ENCODE results near the gene MRPL10. TPM values are rescaled to one million over a fixed set of nuclear protein-coding genes. Genes with fewer than 3 reads are reported as not detected.

The MRPL10 gene
- total RNA-seq (79.1 and 87.1 TPM in 2 replicates), polyA plus RNA-seq (70.0 and 108 TPM in 2 replicates)

GRCh38 chr17:47831003-47831933, at the start of gene MRPL10, which contains the start of gene LRRC46:
MRPL10 (minus strand) TSS chr17:47831541; CDS start chr17:47831511, 30 bp downstream.
LRRC46 (plus strand) TSS chr17:47831670; CDS start chr17:47831990, 320 bp downstream.
- H3K4me3 ChIP-seq: peak within 1 kb of the TSS; percentile 79
- peak; percentile 34 for TF ChIP-seq CTCF (IDR thresholded peaks at IDR 0.05; ENCODE audit: low read depth, low read length)
- peak within 1 kb of the TSS; percentile 52 for H3K27ac ChIP-seq
- H3K4me1 ChIP-seq (ENCODE audit: low read depth): peaks cover 4% of the 10 kb centered on the region
- peak; percentile 96 to 97 for DNase-seq (ENCODE audit: low read depth in 1 of 2, low spot score in 1 of 2)
- no peaks in the 10 kb centered on the region for H3K9me3 ChIP-seq (ENCODE audit: low read depth)
- no peaks in the 10 kb centered on the region for H3K27me3 ChIP-seq
- H3K36me3 ChIP-seq: peaks cover 20% of the 10 kb centered on the region

GRCh38 chr17:47879776-47880454, 48.6 kb upstream of the MRPL10 start:
- Histone ChIP-seq H3K9me3 (ENCODE audit: low read depth) (no peaks in the 10 kb centered on the region), H3K36me3 (no peaks in the 10 kb centered on the region), H3K27me3 (no peaks in the 10 kb centered on the region), H3K27ac (no peak overlapping the region), H3K4me3 (no peak overlapping the region), H3K4me1 (ENCODE audit: low read depth) (peaks cover 30% of the 10 kb centered on the region)
- DNase-seq (ENCODE audit: low read depth in 1 of 2, low spot score in 1 of 2): no peak
- TF ChIP-seq CTCF (IDR thresholded peaks at IDR 0.05; ENCODE audit: low read depth, low read length): no peak

GRCh38 chr17:47879028-47879585, 47.8 kb upstream of the MRPL10 start:
- H3K4me3 ChIP-seq: no peak overlapping the region
- H3K4me1 ChIP-seq (ENCODE audit: low read depth): peaks cover 22% of the 10 kb centered on the region
- H3K27me3 ChIP-seq: no peaks in the 10 kb centered on the region
- no peak for DNase-seq (ENCODE audit: low read depth in 1 of 2, low spot score in 1 of 2)
- peak overlapping the region; percentile 26 for H3K27ac ChIP-seq
- H3K36me3 ChIP-seq: no peaks in the 10 kb centered on the region
- TF ChIP-seq CTCF (IDR thresholded peaks at IDR 0.05; ENCODE audit: low read depth, low read length): no peak
- H3K9me3 ChIP-seq (ENCODE audit: low read depth): no peaks in the 10 kb centered on the region

- Histone ChIP-seq H3K36me3 (no peaks in the 10 kb centered on the region), H3K27me3 (no peaks in the 10 kb centered on the region), H3K27ac (peak overlapping the region; percentile 26), H3K9me3 (ENCODE audit: low read depth) (no peaks in the 10 kb centered on the region), H3K4me1 (ENCODE audit: low read depth) (peaks cover 19% of the 10 kb centered on the region), H3K4me3 (no peak overlapping the region)
- no peak for DNase-seq (ENCODE audit: low read depth in 1 of 2, low spot score in 1 of 2)
- no peak for TF ChIP-seq CTCF (IDR thresholded peaks at IDR 0.05; ENCODE audit: low read depth, low read length)
Observed at GRCh38 chr17:47878203-47879027, 47.1 kb upstream of the MRPL10 start.

Data from cardiac muscle cell (in vitro differentiated cells and primary cell).